Glutamatergic neuron (in vitro differentiated cells): ENCODE results near the gene ESR1. TPM values are rescaled to one million over a fixed set of nuclear protein-coding genes. Genes with fewer than 3 reads are reported as not detected.

Source experiments
- DNase-seq: peaks from one replicate; pipeline ENCODE4 v3.0.0; 2022
- H3K27ac Mint-ChIP-seq: one replicate; pipeline ENCODE4 v1.8.0; 2020; ENCODE audit warnings: mild to moderate bottlenecking, mixed read lengths, inconsistent platforms; ENCODE audit not compliant: unreplicated experiment
- H3K27me3 Mint-ChIP-seq: one replicate; pipeline ENCODE4 v1.8.0; 2020; ENCODE audit warnings: mild to moderate bottlenecking, moderate library complexity, mixed read lengths, inconsistent platforms; ENCODE audit not compliant: unreplicated experiment
- H3K36me3 Mint-ChIP-seq: one replicate; pipeline ENCODE4 v1.8.0; 2020; ENCODE audit warnings: mild to moderate bottlenecking, mixed read lengths, inconsistent platforms; ENCODE audit not compliant: unreplicated experiment
- H3K4me1 Mint-ChIP-seq: one replicate; pipeline ENCODE4 v1.8.0; 2020; ENCODE audit warnings: mild to moderate bottlenecking, low read depth, mixed read lengths, inconsistent platforms; ENCODE audit not compliant: unreplicated experiment
- H3K4me3 Mint-ChIP-seq: one replicate; pipeline ENCODE4 v1.8.0; 2020; ENCODE audit warnings: mild to moderate bottlenecking, mixed read lengths, inconsistent platforms; ENCODE audit not compliant: unreplicated experiment
- H3K9me3 Mint-ChIP-seq: one replicate; pipeline ENCODE4 v1.8.0; 2020; ENCODE audit warnings: mild to moderate bottlenecking, moderate library complexity, mixed read lengths, inconsistent platforms; ENCODE audit not compliant: unreplicated experiment
- CTCF ChIP-seq: fragments of 200-600 bp; sonication (generic); IDR thresholded peaks from one replicate; pipeline ENCODE4 v1.5.0; 2021; ENCODE audit not compliant: partially characterized antibody, unreplicated experiment
- total RNA-seq: library from RNA; stranded (reverse); fragmentation: NEBNext Ultra II Directional; extraction: Animal tissue kit (Norgen Biotek cat#: 25700); gene quantifications from one replicate; pipeline ENCODE4 v1.2.1, GENCODE V29; 2021; ENCODE audit not compliant: unreplicated experiment

Gene ESR1
- total RNA-seq, 1 donor from 2014 or later, result not detected

- H3K27ac Mint-ChIP-seq, result no peak overlapping the region
- TF ChIP-seq CTCF, result no peak
- peaks cover 5% of the 10 kb centered on the region for H3K27me3 Mint-ChIP-seq
- no peaks in the 10 kb centered on the region for H3K9me3 Mint-ChIP-seq
- H3K4me3 Mint-ChIP-seq, result no peak overlapping the region
- no peaks in the 10 kb centered on the region for H3K36me3 Mint-ChIP-seq
- DNase-seq, result no peak
- H3K4me1 Mint-ChIP-seq, result no peaks in the 10 kb centered on the region
Measured at GRCh38 chr6:152107973-152108372, 300.5 kb downstream of the ESR1 start.

GRCh38 chr6:152110886-152111820 is 303.7 kb downstream of the ESR1 start:
- no peaks in the 10 kb centered on the region for H3K36me3 Mint-ChIP-seq
- H3K27ac Mint-ChIP-seq, result no peak overlapping the region
- no peak for TF ChIP-seq CTCF
- peaks cover 3% of the 10 kb centered on the region for H3K27me3 Mint-ChIP-seq
- DNase-seq, result no peak
- H3K9me3 Mint-ChIP-seq, result no peaks in the 10 kb centered on the region
- no peaks in the 10 kb centered on the region for H3K4me1 Mint-ChIP-seq
- no peak overlapping the region for H3K4me3 Mint-ChIP-seq

GRCh38 chr6:152112491-152113261 is 305.2 kb downstream of the ESR1 start:
- Mint-ChIP-seq H3K9me3 (no peaks in the 10 kb centered on the region), H3K4me3 (no peak overlapping the region), H3K4me1 (no peaks in the 10 kb centered on the region), H3K27me3 (peaks cover 3% of the 10 kb centered on the region), H3K36me3 (no peaks in the 10 kb centered on the region), H3K27ac (no peak overlapping the region)
- no peak for DNase-seq
- no peak for TF ChIP-seq CTCF

- Mint-ChIP-seq H3K4me3 (no peak overlapping the region), H3K4me1 (no peaks in the 10 kb centered on the region), H3K27ac (no peak overlapping the region), H3K36me3 (no peaks in the 10 kb centered on the region), H3K9me3 (no peaks in the 10 kb centered on the region), H3K27me3 (no peaks in the 10 kb centered on the region)
- no peak for DNase-seq
- no peak for TF ChIP-seq CTCF
Measured at GRCh38 chr6:152117156-152118133, 310.0 kb downstream of the ESR1 start.
